ENCODE measurements around the gene BCAS3. TPM values are rescaled to one million over a fixed set of nuclear protein-coding genes. Genes with fewer than 3 reads are reported as not detected.

Gene BCAS3
- total RNA-seq, 1 experiment from 2014 or later, result 14.4 TPM

DNA sequence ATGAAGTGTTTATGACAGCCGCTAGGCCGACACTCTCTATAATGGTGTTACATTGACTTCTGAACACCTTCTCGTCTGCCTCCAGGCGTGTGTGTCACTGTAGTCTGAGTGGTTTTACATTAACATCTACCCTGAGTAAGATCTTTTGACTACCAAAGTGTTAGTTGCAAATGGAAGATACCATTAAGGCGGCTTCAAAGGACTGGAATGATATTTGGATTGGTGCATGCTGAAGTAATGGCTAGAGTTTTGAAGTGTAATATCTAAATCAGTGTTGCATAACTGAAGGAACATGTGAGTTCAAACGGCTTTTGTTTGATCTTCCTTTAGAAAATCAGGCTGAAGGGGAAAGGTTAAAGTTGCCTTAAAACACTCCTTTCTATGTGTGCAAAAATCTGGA is 52.2 kb downstream of the BCAS3 start:
- Histone ChIP-seq H3K9me3 (ENCODE audit: low read depth, low read length, poor library complexity, severe bottlenecking) (no peaks in the 10 kb centered on the region), H3K27ac (ENCODE audit: low read depth, low read length, poor library complexity, severe bottlenecking) (no peak overlapping the region), H3K4me1 (ENCODE audit: insufficient read depth, low read length, poor library complexity, severe bottlenecking) (no peaks in the 10 kb centered on the region), H3K36me3 (ENCODE audit: insufficient read depth, low read length, poor library complexity, severe bottlenecking) (no peaks in the 10 kb centered on the region), H3K4me3 (ENCODE audit: low read depth, low read length, poor library complexity, severe bottlenecking) (no peak overlapping the region), H3K27me3 (replicated peaks; ENCODE audit: insufficient read depth, low read depth, low read length, poor library complexity) (no peaks in the 10 kb centered on the region)
- intact Hi-C loops (cut with micrococcal nuclease; ENCODE audit: unreplicated experiment), result loop anchor here (10.0 kb wide), 4 partner anchors 245 to 845 kb away; no protein-coding TSS in a partner anchor
- no TSS peak for BruUV-seq (replicated peaks)
- DNase-seq (ENCODE audit: low spot score), result no peak
- ChIA-PET POLR2A (ENCODE audit: low non-redundant PET) (no interaction called here), CTCF (no interaction called here)
- TF ChIP-seq, protein P1, sequence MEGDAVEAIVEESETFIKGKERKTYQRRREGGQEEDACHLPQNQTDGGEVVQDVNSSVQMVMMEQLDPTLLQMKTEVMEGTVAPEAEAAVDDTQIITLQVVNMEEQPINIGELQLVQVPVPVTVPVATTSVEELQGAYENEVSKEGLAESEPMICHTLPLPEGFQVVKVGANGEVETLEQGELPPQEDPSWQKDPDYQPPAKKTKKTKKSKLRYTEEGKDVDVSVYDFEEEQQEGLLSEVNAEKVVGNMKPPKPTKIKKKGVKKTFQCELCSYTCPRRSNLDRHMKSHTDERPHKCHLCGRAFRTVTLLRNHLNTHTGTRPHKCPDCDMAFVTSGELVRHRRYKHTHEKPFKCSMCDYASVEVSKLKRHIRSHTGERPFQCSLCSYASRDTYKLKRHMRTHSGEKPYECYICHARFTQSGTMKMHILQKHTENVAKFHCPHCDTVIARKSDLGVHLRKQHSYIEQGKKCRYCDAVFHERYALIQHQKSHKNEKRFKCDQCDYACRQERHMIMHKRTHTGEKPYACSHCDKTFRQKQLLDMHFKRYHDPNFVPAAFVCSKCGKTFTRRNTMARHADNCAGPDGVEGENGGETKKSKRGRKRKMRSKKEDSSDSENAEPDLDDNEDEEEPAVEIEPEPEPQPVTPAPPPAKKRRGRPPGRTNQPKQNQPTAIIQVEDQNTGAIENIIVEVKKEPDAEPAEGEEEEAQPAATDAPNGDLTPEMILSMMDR (conservative IDR thresholded peaks at IDR 0.05; ENCODE audit: low read depth, low read length), result no peak
- no peak for TF ChIP-seq EZH2 (IDR thresholded peaks at IDR 0.05; ENCODE audit: borderline replicate concordance, low read depth, low read length, poor library complexity, severe bottlenecking)

DNA sequence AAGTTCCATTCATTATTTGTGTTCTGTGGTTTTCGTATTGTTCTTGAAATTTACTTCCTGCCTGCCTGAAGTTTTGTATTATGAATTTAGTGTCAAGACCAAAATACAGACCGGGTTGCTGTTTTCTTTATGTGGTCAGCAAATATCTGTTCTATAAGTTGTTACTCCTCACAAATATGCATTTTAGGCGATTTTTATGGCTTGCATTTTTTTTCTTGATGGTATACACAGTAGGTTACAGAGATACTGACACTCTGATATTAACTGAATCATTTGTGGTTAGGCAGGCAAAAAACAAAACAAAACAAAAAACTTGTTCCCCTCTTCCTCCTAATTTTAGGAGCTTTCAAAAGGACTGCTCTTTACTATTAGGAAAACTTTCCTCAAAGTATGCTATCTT is 52.6 kb downstream of the BCAS3 start:
- ChIA-PET CTCF (no interaction called here), POLR2A (ENCODE audit: low non-redundant PET) (no interaction called here)
- intact Hi-C loops (cut with micrococcal nuclease; ENCODE audit: unreplicated experiment), result no loop called here
- no peaks in the 10 kb centered on the region for H3K9me3 ChIP-seq (ENCODE audit: low read depth, low read length, poor library complexity, severe bottlenecking)
- H3K36me3 ChIP-seq (ENCODE audit: insufficient read depth, low read length, poor library complexity, severe bottlenecking), result no peaks in the 10 kb centered on the region
- H3K27ac ChIP-seq (ENCODE audit: low read depth, low read length, poor library complexity, severe bottlenecking), result no peak overlapping the region
- no TSS peak for BruUV-seq (replicated peaks)
- no peaks in the 10 kb centered on the region for H3K27me3 ChIP-seq (replicated peaks; ENCODE audit: insufficient read depth, low read depth, low read length, poor library complexity)
- no peak for TF ChIP-seq EZH2 (IDR thresholded peaks at IDR 0.05; ENCODE audit: borderline replicate concordance, low read depth, low read length, poor library complexity, severe bottlenecking)
- TF ChIP-seq, protein P1 (conservative IDR thresholded peaks at IDR 0.05; ENCODE audit: low read depth, low read length), result no peak
- H3K4me1 ChIP-seq (ENCODE audit: insufficient read depth, low read length, poor library complexity, severe bottlenecking), result no peaks in the 10 kb centered on the region
- no peak overlapping the region for H3K4me3 ChIP-seq (ENCODE audit: low read depth, low read length, poor library complexity, severe bottlenecking)
- no peak for DNase-seq (ENCODE audit: low spot score)

DNA sequence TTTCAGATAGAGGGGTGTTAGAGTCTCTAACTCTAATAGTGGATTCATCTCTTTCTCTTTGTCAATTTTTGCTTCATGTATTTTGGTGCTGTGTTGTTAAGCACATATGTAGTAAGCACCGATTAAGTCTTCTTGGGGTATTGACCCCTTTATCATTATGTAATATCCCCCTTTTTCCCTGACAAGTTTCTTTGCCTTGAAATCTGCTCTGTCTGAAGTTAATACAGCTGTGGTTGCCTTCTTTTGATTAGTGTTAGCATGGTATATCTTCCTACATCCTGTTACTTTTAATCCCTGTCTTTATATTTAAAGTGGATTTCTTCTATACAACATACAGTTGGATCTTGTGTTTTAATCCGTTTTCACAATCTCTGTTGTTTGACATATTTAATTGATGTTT is 60.6 kb downstream of the BCAS3 start:
- POLR2A ChIA-PET (ENCODE audit: low non-redundant PET), result no interaction called here
- Histone ChIP-seq H3K27ac (ENCODE audit: low read depth, low read length, poor library complexity, severe bottlenecking) (no peak overlapping the region), H3K27me3 (replicated peaks; ENCODE audit: insufficient read depth, low read depth, low read length, poor library complexity) (no peaks in the 10 kb centered on the region), H3K9me3 (ENCODE audit: low read depth, low read length, poor library complexity, severe bottlenecking) (no peaks in the 10 kb centered on the region), H3K4me1 (ENCODE audit: insufficient read depth, low read length, poor library complexity, severe bottlenecking) (peaks cover under 1% of the 10 kb centered on the region), H3K4me3 (ENCODE audit: low read depth, low read length, poor library complexity, severe bottlenecking) (no peak overlapping the region), H3K36me3 (ENCODE audit: insufficient read depth, low read length, poor library complexity, severe bottlenecking) (no peaks in the 10 kb centered on the region)
- no TSS peak for BruUV-seq (replicated peaks)
- DNase-seq (ENCODE audit: low spot score), result no peak
- intact Hi-C loops (cut with micrococcal nuclease; ENCODE audit: unreplicated experiment), result no loop called here
- CTCF ChIA-PET, result no interaction called here
- TF ChIP-seq EZH2 (IDR thresholded peaks at IDR 0.05; ENCODE audit: borderline replicate concordance, low read depth, low read length, poor library complexity, severe bottlenecking), result no peak
- TF ChIP-seq, protein P1 (conservative IDR thresholded peaks at IDR 0.05; ENCODE audit: low read depth, low read length), result no peak

Measured in A673 (cell line).